Uterus (tissue), 2 donors: Measurements from ENCODE around the gene ELOVL2.

Experiments
- POLR2A ChIP-seq, 2 donors: fragments of 450-650 bp; IDR thresholded peaks; one replicate each; pipeline ENCODE4 v1.6.1; 2016; ENCODE audit warnings: antibody characterized with exemption in 2 of 2, mild to moderate bottlenecking in 1 of 2, moderate library complexity in 1 of 2
- TF ChIP-seq, protein P1 (sequence below), 4 experiments: fragments of 200-600 bp in 2 of 4; fragments of 450-650 bp in 2 of 4; sonication (generic) in 2 of 4; IDR thresholded peaks; one replicate each; pipeline ENCODE4 v1.5.1; 2016 to 2019; ENCODE audit warnings: antibody characterized with exemption in 4 of 4, mild to moderate bottlenecking in 2 of 4, moderate library complexity in 1 of 4

DNA sequence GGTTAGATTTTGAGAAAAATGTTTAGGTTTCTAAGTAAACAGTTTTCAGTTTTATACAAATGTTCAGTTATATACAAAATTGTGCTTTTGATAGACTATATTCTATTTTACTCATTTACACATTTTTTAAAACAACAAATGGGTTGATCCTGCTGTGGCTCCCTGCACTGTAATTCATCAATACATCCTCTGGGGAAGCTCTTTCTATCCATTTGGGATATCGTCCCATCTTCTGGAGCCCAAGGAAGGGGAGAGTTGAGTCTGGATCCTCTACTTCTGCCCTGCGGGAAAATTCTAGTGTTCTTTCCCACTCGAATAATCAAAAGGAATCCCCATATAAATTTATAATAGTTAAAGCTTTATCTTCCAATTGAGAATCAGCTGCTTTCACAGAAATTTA, 82.3 kb downstream of the ELOVL2 start:
- TF ChIP-seq POLR2A (IDR thresholded peaks at IDR 0.05) = no peak
- TF ChIP-seq, protein P1, sequence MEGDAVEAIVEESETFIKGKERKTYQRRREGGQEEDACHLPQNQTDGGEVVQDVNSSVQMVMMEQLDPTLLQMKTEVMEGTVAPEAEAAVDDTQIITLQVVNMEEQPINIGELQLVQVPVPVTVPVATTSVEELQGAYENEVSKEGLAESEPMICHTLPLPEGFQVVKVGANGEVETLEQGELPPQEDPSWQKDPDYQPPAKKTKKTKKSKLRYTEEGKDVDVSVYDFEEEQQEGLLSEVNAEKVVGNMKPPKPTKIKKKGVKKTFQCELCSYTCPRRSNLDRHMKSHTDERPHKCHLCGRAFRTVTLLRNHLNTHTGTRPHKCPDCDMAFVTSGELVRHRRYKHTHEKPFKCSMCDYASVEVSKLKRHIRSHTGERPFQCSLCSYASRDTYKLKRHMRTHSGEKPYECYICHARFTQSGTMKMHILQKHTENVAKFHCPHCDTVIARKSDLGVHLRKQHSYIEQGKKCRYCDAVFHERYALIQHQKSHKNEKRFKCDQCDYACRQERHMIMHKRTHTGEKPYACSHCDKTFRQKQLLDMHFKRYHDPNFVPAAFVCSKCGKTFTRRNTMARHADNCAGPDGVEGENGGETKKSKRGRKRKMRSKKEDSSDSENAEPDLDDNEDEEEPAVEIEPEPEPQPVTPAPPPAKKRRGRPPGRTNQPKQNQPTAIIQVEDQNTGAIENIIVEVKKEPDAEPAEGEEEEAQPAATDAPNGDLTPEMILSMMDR (IDR thresholded peaks at IDR 0.05) = no peak
